Measurements from ENCODE around the gene GSN. TPM values are rescaled to one million over a fixed set of nuclear protein-coding genes. Genes with fewer than 3 reads are reported as not detected.

GSN gene
- total and polyA plus RNA-seq, 10 of the 15 experiments (the other 5 are each of a cell fraction or from before 2014, with no cell fraction given) = 0.66 to 9.2 (median 6.2) TPM

- TF ChIP-seq TARDBP (IDR thresholded peaks at IDR 0.05; ENCODE audit: borderline replicate concordance) (no peak), NR2C1 (IDR thresholded peaks at IDR 0.05) (no peak)
Observed at GRCh38 chr9:121322737-121323448, 54.9 kb downstream of the GSN start (continued).

GRCh38 chr9:121323449-121324151 is 55.6 kb downstream of the GSN start:
- in situ Hi-C loops (cut with MboI) (no loop called here), intact Hi-C loops (cut with micrococcal nuclease; ENCODE audit: unreplicated experiment) (no loop called here)
- H4K20me1 ChIP-seq (ENCODE audit: control insufficient read depth, insufficient read depth) = no peaks in the 10 kb centered on the region
- no peaks in the 10 kb centered on the region for H3K27me3 ChIP-seq (replicated peaks in 1 of 2; ENCODE audit: control insufficient read depth in 2 of 2, insufficient read depth in 2 of 2, low read length in 1 of 2)
- no TSS peak for BruUV-seq (replicated peaks)
- H3K27ac ChIP-seq (ENCODE audit: control insufficient read depth, insufficient read depth) = no peak overlapping the region
- H3K9me3 ChIP-seq (replicated peaks; ENCODE audit: control insufficient read depth, insufficient read depth, low read length) = no peaks in the 10 kb centered on the region
- no peak for DNase-seq (ENCODE audit: low read depth, low spot score)
- TF ChIP-seq SP1 (IDR thresholded peaks at IDR 0.05; ENCODE audit: low read depth, low read length) (no peak), ATF2 (IDR thresholded peaks at IDR 0.05; ENCODE audit: low read length) (no peak), KLF5 (IDR thresholded peaks at IDR 0.05; ENCODE audit: partially characterized antibody) (no peak), PRDM15 (CRISPR knock-in tag; IDR thresholded peaks at IDR 0.05) (no peak), BMI1 (IDR thresholded peaks at IDR 0.05; ENCODE audit: borderline replicate concordance) (no peak), SPI1 (IDR thresholded peaks at IDR 0.05; ENCODE audit: borderline replicate concordance, insufficient read depth, low read depth, low read length) (no peak), ZNF384 (IDR thresholded peaks at IDR 0.05; ENCODE audit: borderline replicate concordance, low read depth, low read length) (no peak)
- 100% methylated on average over 10 of the region's 10 CpGs for WGBS (ENCODE audit: insufficient coverage, insufficient replicate concordance, low lambda C conversion rate, missing lambda C conversion rate)
- ChIA-PET RAD21 (ENCODE audit: unreplicated experiment) (interaction anchor here (1.8 kb wide), 1 partner anchor 75 kb away, joined by 7 read pairs; no protein-coding TSS in a partner anchor), POLR2A (interaction anchor here (0.6 kb wide), 1 partner anchor 248 kb away, joined by 3 read pairs; no protein-coding TSS in a partner anchor), SMC1A (ENCODE audit: uncharacterized antibody, unreplicated experiment) (interaction anchor here (0.9 to 5.9 kb wide), 3 partner anchors 21 to 81 kb away, joined by 3 to 83 read pairs (median 4); no protein-coding TSS in a partner anchor), CTCF (interaction anchor here (1.0 to 6.5 kb wide), 2 partner anchors 55 to 74 kb away, joined by 3 to 173 read pairs; no protein-coding TSS in a partner anchor)
- H3K4me3 ChIP-seq = no peak overlapping the region
- H3K36me3 ChIP-seq (ENCODE audit: control insufficient read depth in 2 of 2, insufficient read depth in 2 of 2, low read length in 1 of 2) = peaks cover 0 to 3% of the 10 kb centered on the region in 2 experiments; a peak in 2 of 4 replicates
- H3K4me1 ChIP-seq (ENCODE audit: control insufficient read depth, insufficient read depth, low read length) = peaks cover 9% of the 10 kb centered on the region
- no peaks in the 10 kb centered on the region for H3K79me2 ChIP-seq (ENCODE audit: control insufficient read depth, insufficient read depth, low read length)
- H3K9ac ChIP-seq (ENCODE audit: control insufficient read depth, insufficient read depth, low read length) = no peak overlapping the region
- no peak for FAIRE-seq
- H3K4me2 ChIP-seq (ENCODE audit: control insufficient read depth, insufficient read depth) = no peak overlapping the region
- no peak for ATAC-seq
- H2AFZ ChIP-seq (ENCODE audit: control insufficient read depth, low read depth, low read length) = no peak overlapping the region
